Mesothelial cell of epicardium (in vitro differentiated cells): ENCODE data around the gene LNPEP. TPM values are rescaled to one million over a fixed set of nuclear protein-coding genes. Genes with fewer than 3 reads are reported as not detected.

ENCODE experiments used
- DNase-seq, 2 experiments: peaks; one replicate each; pipeline ENCODE4 v3.0.0; 2021; ENCODE audit warnings: low spot score in 2 of 2; ENCODE audit not compliant: unreplicated experiment in 2 of 2
- H3K27ac Mint-ChIP-seq: 2 replicates; pipeline ENCODE4 v1.8.0; 2021; ENCODE audit warnings: mixed read lengths
- H3K27me3 Mint-ChIP-seq: 2 replicates; pipeline ENCODE4 v1.8.0; 2021; ENCODE audit warnings: low read depth, mixed read lengths
- H3K36me3 Mint-ChIP-seq: 2 replicates; pipeline ENCODE4 v1.8.0; 2021; ENCODE audit warnings: mixed read lengths
- H3K4me1 Mint-ChIP-seq: 2 replicates; pipeline ENCODE4 v1.8.0; 2021; ENCODE audit warnings: mixed read lengths
- H3K4me3 Mint-ChIP-seq: 2 replicates; pipeline ENCODE4 v1.8.0; 2021; ENCODE audit warnings: mild to moderate bottlenecking, moderate library complexity, mixed read lengths
- H3K9me3 Mint-ChIP-seq: 2 replicates; pipeline ENCODE4 v1.8.0; 2021; ENCODE audit warnings: mixed read lengths
- total RNA-seq: library from RNA; stranded (reverse); gene quantifications from 3 replicates; pipeline ENCODE4 v1.2.1, GENCODE V29; 2021
- TF ChIP-seq, protein P1 (sequence below): fragments of 200-600 bp; sonication (generic); IDR thresholded peaks from one replicate; pipeline ENCODE4 v1.5.0; 2021; ENCODE audit warnings: antibody characterized with exemption; ENCODE audit not compliant: unreplicated experiment

Gene LNPEP
- total RNA-seq, 1 donor from 2014 or later, result 37.3 TPM

DNA sequence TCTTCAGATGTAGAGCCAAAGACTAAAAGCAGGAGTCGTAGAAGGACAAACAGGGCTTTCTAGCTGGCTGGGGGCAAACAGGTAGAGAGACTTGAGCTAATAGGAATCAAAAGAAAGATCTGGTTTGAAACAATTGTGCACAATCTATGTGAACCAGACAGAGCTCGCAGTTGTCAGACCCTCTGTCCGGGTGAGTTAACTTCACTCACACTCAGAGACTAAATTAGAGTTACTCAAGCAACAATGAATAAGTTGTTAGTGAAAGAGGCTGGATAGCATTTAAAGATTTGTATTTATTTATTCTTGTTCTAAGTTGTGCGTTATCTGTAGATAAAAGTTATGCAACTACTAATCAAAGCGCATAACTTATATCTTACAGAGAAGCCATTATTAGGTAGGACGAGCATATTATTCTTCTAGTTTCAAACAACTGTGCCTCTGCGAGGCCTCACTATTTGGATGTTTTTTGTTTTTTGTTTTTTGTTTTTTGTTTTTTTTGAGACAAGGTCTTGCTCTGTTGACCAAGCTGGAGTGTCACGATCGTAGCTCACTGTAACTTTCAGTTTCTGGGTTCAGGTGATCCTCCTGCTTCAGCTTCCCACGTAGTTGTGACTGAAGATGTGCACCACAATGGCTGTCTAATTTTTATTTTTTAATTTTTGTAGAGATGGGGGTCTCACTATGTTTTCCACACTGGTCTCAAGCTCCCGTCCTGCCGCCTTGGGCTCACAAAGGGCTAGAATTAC lies 13.2 kb upstream of the LNPEP start:
- TF ChIP-seq, protein P1, sequence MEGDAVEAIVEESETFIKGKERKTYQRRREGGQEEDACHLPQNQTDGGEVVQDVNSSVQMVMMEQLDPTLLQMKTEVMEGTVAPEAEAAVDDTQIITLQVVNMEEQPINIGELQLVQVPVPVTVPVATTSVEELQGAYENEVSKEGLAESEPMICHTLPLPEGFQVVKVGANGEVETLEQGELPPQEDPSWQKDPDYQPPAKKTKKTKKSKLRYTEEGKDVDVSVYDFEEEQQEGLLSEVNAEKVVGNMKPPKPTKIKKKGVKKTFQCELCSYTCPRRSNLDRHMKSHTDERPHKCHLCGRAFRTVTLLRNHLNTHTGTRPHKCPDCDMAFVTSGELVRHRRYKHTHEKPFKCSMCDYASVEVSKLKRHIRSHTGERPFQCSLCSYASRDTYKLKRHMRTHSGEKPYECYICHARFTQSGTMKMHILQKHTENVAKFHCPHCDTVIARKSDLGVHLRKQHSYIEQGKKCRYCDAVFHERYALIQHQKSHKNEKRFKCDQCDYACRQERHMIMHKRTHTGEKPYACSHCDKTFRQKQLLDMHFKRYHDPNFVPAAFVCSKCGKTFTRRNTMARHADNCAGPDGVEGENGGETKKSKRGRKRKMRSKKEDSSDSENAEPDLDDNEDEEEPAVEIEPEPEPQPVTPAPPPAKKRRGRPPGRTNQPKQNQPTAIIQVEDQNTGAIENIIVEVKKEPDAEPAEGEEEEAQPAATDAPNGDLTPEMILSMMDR, result no peak
- H3K36me3 Mint-ChIP-seq, result no peaks in the 10 kb centered on the region
- no peaks in the 10 kb centered on the region for H3K27me3 Mint-ChIP-seq
- H3K4me1 Mint-ChIP-seq, result peaks cover 18% of the 10 kb centered on the region
- no peaks in the 10 kb centered on the region for H3K9me3 Mint-ChIP-seq
- peak overlapping the region; percentile 4 for H3K27ac Mint-ChIP-seq
- no peak overlapping the region for H3K4me3 Mint-ChIP-seq
- no peak for DNase-seq

DNA sequence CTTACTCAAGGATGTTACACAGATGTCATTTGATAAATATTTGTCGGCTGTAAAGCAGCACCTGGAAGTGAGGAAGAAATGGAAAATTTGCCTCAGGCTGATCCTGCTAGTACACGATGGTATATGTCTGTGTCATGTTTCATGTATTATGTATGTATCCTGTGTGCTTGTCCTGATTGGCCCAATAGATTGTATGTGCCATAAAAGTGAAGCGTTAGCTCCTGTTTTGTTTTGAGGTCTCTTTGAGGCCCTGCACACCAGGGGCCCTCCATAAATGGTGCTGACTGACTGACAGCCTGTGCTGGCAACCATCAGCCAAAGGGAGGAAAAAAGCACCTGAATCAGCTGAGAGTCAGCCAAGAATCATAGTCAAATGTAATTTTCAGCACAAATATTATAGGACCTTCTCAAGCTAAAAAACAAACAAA lies 11.8 kb upstream of the LNPEP start:
- no peak for DNase-seq
- Mint-ChIP-seq H3K36me3 (no peaks in the 10 kb centered on the region), H3K4me3 (no peak overlapping the region), H3K4me1 (peaks cover 18% of the 10 kb centered on the region), H3K27me3 (no peaks in the 10 kb centered on the region), H3K27ac (peak overlapping the region; percentile 47), H3K9me3 (no peaks in the 10 kb centered on the region)
- TF ChIP-seq, protein P1, result no peak

DNA sequence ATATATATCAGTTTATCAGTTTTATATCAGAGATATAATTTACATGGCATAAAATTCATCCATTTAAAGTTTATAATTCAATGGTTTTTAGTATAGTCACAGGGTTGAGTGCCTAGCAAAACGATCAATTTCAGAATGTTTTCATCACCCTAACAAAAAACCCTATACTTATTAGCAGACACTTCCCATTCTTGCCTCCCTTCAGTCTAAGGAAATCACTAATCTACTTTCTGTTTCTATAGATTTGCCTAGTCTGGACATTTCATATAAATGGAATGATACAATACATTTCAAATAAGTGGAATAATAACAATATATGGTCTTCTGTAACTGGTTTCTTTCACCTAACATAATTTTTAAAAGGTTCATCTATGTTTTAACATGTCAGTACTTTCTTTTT lies 9.6 kb upstream of the LNPEP start:
- no peaks in the 10 kb centered on the region for H3K36me3 Mint-ChIP-seq
- no peak overlapping the region for H3K27ac Mint-ChIP-seq
- DNase-seq, result no peak
- H3K27me3 Mint-ChIP-seq, result no peaks in the 10 kb centered on the region
- H3K9me3 Mint-ChIP-seq, result no peaks in the 10 kb centered on the region
- peaks cover 27% of the 10 kb centered on the region for H3K4me1 Mint-ChIP-seq
- H3K4me3 Mint-ChIP-seq, result no peak overlapping the region
- TF ChIP-seq, protein P1, result no peak

DNA sequence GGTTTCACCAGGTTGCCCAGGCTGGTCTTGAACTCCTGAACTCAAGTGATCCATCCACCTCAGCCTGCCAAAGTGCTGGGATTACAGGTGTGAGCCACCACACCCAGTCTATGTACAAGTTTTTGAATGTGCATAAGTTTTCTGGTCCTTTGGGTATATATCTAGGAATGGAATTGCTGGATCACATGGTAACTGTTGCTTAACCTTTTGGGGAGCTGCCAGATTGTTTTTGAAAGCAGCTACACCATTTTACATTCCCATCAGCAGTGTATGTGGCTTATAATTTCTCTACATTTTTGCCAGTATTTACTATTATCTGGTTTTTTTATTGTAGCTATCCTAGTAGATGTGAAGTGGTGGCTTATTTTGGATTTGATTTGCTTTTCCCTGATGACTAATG lies 8.9 kb upstream of the LNPEP start:
- no peak for DNase-seq
- peaks cover 31% of the 10 kb centered on the region for H3K4me1 Mint-ChIP-seq
- H3K27ac Mint-ChIP-seq, result no peak overlapping the region
- no peak overlapping the region for H3K4me3 Mint-ChIP-seq
- no peaks in the 10 kb centered on the region for H3K27me3 Mint-ChIP-seq
- TF ChIP-seq, protein P1, result no peak
- no peaks in the 10 kb centered on the region for H3K36me3 Mint-ChIP-seq
- no peaks in the 10 kb centered on the region for H3K9me3 Mint-ChIP-seq

DNA sequence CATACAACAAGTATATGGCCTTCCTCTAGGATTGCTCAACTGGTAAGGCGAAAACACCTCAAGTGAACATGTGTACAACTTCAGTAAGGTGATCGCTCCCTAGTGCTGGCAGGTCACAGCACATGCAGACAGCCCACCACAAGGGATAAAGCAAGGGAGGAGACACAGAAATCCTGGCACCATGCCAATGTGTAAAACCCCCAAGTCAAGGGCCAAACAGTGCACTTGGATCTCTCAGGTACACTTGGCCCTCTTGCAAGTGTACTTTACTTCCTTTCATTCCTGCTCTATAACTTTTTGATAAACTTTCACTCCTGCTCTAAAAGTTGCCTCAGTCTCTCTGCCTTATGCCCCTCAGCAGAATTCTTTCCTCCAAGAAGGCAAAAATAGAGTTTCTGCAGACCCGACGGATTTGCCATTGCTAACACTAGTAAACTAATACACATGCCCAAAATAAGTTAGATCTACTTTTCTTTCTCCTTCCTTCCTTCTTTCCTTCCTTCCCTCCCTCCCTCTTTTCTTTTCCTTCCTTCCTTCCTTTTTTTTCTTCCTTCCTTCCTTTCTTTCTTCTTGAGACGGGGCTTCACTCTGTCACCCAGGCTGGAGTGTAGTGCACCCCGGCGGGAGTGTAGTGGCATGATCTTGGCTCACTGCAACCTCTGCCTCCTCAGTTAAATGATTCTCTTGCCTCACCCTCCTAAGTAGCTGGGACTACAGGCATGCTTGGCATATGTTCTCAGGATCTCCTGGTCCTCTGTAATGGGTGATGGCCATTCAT lies 6.8 kb upstream of the LNPEP start:
- Mint-ChIP-seq H3K9me3 (no peaks in the 10 kb centered on the region), H3K36me3 (no peaks in the 10 kb centered on the region), H3K4me1 (peaks cover 46% of the 10 kb centered on the region), H3K4me3 (no peak overlapping the region), H3K27ac (peak overlapping the region; percentile 57), H3K27me3 (no peaks in the 10 kb centered on the region)
- no peak for DNase-seq
- TF ChIP-seq, protein P1, result no peak
